ENCODE results near the gene ZNF888.
A peak's percentile ranks its signal among the peaks of the same experiment; 100 is the strongest.
"Not testable (repeated sequence)": the region's sequence is repeated elsewhere in the genome, so short reads cannot be mapped to it uniquely, and the experiment has no call there.

The ZNF888 gene

GRCh38 chr19:52941941-52942385 lies 18.7 kb upstream of the ZNF888 start:
- peak; percentile 27 for DNase-seq

- not testable (repeated sequence) for DNase-seq
Observed at GRCh38 chr19:52941523-52941922, 18.3 kb upstream of the ZNF888 start.

DNA sequence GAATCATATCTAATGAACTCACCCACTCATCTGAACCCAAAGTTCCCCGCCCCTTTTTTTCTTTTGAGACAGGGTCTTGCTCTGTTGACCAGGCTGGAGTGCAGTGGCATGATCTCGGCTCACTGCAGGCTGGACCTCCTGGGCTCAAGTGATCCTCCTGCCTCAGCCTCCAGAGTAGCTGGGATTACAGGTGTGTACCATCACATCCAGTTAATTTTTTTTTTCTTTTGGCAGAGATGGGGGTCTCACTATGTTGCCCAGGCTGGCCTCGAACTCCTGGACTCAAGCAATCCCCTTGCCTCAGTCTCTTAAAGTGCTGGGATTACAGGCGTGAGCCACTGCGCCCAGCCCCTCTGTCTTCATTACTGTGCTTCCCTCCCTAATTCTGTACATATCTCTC lies 17.7 kb upstream of the ZNF888 start:
- not testable (repeated sequence) for DNase-seq

DNA sequence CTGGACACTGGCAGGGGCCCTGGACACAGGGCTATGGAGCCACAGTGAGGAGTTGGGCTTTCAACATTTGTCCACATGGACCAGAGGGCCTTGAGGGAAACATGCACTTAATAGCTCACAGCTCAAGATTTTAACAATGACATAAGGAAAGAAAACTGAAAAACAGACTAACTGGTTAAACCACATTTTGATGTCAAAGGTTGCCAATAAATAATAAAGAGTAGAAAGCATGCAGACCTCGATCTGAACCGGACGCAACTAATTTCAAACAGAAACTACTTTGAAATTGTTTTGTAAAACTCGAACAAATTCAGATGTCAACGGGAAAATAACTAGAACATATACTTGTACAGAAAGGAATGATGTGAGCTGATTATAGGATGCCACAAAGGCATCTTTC lies 15.5 kb upstream of the ZNF888 start:
- DNase-seq = no peak

GRCh38 chr19:52936954-52937325 lies 13.7 kb upstream of the ZNF888 start:
- no peak for DNase-seq

DNA sequence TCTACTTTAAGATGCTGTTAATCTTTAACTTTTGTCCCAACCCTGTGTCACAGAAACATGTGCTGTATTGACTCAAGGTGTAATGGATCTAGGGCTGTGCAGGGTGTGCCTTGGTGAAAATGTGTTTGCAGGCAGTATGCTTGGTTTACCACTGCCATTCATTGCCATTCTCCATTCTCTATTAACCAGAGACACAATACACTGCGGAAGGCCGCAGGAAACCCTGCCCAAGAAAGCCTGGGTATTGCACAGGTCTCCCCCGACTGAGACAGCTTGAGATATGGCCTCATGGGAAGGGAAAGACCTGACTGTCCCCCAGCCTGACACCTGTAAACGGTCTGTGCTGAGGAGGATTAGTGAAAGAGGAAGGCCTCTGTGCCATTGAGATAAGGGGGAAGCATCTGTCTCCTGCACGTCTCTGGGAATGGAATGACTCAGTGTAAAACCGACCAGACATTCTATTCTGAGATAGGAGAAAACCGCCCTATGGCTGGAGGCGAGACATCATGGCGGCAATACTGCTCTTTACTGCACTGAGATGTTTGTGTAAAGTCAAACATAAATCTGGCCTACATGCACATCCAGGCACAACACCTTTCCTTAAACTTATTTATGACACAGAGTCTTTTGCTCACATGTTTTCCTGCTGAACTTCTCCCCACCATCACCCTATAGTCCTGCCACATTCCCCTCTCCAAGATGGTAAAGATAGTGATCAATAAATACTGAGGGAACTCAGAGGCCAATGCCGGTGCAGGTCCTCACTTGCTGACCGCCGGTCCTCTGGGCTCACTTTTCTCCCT lies 13.1 kb upstream of the ZNF888 start:
- DNase-seq = no peak

- DNase-seq = no peak
Observed at GRCh38 chr19:52935434-52935833, 12.2 kb upstream of the ZNF888 start.

DNA sequence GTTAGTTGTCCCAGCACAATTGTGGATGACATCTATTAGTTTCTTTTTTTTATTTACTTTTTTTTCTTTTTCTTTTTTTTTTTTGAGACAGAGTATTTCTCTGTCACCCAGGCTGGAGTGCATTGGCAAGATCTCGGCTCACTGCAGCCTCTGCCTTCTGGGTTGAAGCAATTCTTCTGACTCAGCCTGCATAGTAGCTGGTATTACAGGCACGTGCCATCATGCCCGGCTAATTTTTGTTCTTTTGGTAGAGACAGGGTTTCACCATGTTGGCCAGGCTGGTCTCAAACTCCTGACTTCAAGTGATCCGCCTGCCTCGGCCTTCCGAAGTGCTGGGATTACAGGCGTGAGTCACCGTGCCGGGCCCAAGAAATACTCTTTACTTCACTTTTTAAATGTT lies 1.4 kb upstream of the ZNF888 start:
- DNase-seq = not testable (repeated sequence)

DNA sequence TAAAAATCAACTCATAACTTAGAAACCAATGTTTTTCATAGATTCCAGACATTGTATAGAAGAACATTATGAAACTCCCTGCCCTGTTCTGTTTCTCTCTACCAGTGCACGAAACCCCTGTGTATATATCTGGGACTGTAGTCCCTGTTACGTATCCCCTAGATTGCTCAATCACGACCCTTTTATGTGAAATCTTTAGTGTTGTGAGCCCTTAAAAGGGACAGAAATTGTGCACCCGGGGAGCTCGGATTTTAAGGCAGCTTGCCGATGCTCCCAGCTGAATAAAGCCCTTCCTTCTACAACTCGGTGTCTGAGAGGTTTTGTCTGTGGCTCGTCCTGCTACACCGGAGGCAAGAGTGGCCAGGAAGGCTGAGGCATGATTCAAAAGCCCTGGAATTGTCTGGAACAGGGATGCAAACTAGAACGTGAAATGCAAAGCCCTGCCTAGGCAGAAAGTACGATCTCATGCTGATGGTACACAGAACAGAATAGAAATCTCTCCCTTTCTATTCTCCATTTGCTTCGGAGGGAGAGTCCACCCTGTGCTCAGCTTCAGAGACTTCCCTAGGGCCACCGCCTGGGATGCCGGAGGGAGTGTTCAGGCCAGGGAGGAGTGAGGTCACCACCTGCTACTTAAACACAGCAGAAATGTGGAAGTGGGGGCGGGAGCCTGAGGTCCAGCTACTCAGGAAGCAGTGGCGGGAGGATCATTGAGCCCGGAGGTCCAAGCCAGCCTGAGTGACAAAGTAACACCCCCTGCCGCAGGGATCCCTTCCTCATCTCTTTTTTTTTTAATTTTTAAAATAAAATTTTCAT lies 758 bp upstream of the ZNF888 start:
- no peak for DNase-seq

DNA sequence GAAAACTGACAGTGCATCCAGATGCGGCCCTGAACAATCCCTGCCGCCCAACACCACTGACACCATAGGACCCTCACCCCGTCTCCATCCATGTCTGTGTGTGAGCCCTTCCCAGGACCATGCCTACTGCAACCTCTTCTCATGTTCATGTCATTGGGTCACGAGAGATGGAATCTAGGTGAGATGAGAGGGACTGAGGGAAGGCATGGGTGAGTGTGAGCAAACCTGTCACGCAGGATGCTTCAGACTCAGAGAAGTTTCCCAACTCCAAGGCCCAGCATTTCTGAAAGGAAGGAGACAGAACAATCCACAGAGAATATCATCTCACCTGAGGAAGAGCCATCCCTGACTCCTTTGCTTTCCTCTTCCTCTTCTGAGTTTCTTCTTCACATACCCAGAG lies 5.7 kb downstream of the ZNF888 start:
- DNase-seq = no peak

- DNase-seq = no peak
Observed at GRCh38 chr19:52910648-52911047, 12.6 kb downstream of the ZNF888 start.

GRCh38 chr19:52904052-52904780 lies 19.0 kb downstream of the ZNF888 start:
- DNase-seq = not testable (repeated sequence)

GRCh38 chr19:52901842-52902241 lies 21.4 kb downstream of the ZNF888 start:
- no peak for DNase-seq

GRCh38 chr19:52898596-52898995 lies 24.6 kb downstream of the ZNF888 start:
- DNase-seq = not testable (repeated sequence)

- DNase-seq = peak; percentile 4
Observed at GRCh38 chr19:52898101-52898500, 25.1 kb downstream of the ZNF888 start.

DNA sequence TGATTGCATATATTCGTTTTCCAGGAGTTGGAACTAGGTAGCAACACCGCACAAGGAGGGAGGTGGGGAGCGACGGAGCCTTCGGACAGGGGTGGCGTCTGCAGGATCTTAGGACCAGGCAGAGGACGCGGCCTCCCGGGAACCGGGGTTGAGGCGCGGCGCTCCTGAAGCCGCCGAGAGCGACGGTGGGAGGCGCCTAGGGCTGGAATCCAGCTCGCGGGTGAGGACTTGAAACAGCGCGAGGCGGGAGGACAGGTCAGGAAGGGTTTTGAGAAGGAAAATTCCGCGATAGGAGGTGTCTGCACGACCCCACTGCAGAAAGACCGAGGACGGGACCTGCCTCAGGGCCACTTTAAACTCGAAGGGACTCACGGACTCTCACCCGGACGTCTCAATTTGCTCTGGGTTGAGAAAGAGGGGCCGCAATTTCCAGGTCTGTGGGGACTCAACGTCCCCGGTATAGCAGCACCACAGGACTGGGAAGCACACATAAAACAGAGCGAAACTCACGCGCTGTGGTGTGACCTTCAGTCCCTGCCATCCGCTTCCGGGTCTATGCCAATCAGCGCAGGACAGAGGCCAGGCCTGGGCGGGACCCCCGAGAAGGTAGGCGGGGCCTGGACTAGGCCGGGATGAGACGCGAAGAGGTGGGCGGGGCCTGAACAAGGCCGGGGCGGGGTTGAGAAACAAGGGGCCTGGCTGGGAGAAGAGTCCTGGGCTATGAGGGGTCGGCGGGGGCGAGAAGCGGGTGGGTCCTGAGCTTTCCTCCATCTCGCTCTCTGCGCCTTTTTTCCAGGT lies 25.9 kb downstream of the ZNF888 start, which contains the start of gene ZNF320:
Gene ZNF320, minus strand, starts transcription at position 498 of the 798 bp plus-strand sequence. CDS start 7,380 bp downstream, outside the sequence.
- peak; percentile 93 for DNase-seq

- peak; percentile 7 for DNase-seq
Observed at GRCh38 chr19:52896431-52897137, 26.6 kb downstream of the ZNF888 start.

GRCh38 chr19:52891336-52891735 lies 31.9 kb downstream of the ZNF888 start:
- DNase-seq = no peak

- no peak for DNase-seq
Observed at GRCh38 chr19:52889931-52890330, 33.3 kb downstream of the ZNF888 start.

DNA sequence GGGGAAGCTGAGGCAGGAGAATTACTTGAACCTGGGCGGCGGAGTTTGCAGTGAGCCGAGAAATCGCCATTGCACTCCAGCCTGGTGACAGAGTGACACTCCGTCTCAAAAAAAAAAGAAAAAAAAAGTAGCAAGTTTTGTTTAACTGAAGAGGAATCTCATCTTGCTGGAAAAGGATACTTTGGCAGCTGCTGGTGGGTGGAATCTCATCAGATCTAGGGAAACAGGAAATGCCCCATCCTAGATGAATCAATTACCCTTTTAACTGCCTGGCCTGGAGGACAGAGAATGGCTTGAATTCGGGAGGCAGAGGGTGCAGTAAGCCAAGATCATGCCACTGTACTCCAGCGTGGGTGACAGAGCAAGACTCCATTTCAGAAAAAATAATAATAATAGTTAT lies 34.2 kb downstream of the ZNF888 start:
- no peak for DNase-seq

DNA sequence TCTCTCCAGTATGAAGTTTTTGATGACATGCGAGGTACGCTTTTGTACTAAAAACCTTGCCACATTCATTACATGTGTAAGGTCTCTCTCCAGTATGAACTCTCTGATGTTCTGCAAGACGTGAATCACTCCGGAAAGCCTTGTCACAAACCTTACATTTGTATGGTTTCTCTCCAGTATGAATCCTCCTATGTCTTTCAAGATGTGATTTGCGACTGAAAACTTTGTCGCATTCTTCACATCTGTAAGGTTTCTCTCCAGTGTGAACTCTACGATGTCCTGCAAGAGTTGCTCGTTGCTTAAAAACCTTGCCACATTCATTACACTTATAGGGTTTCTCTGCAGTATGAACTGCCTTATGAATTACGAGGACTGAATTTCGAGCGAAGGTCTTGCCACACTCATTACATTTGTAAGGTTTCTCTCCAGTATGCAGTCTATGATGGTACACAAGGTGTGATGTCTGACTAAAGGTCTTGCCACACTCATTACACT lies 42.3 kb downstream of the ZNF888 start:
- no peak for DNase-seq
